RWPE2 (cell line): ENCODE results near the gene ORMDL1.

Experiments used
- ATAC-seq: fragments of 200-7000 bp; cut with Tn5 transposase; 3 replicates; pipeline ENCODE4 v1.9.1; 2021; ENCODE audit warnings: low read depth
- DNase-seq: peaks from one replicate; pipeline ENCODE4 v3.0.0-alpha.2; 2020; ENCODE audit warnings: low spot score
- H3K27ac ChIP-seq: fragments of 450-650 bp; 2 replicates; pipeline ENCODE4 v1.5.1; 2017; ENCODE audit warnings: mild to moderate bottlenecking; ENCODE audit not compliant: poor library complexity, severe bottlenecking
- H3K27me3 ChIP-seq: fragments of 250-450 bp; sonication (Bioruptor Pico); 2 replicates; pipeline ENCODE4 v1.5.1; 2021; ENCODE audit warnings: mild to moderate bottlenecking, moderate library complexity; ENCODE audit not compliant: insufficient read depth, poor library complexity, severe bottlenecking
- H3K36me3 ChIP-seq: fragments of 250-450 bp; sonication (Bioruptor Pico); 2 replicates; pipeline ENCODE4 v1.5.1; 2020; ENCODE audit warnings: low read depth, mild to moderate bottlenecking, moderate library complexity
- H3K4me1 ChIP-seq: fragments of 250-450 bp; sonication (Bioruptor Pico); 2 replicates; pipeline ENCODE4 v1.5.1; 2021; ENCODE audit warnings: mild to moderate bottlenecking, moderate library complexity; ENCODE audit not compliant: insufficient read depth, poor library complexity, severe bottlenecking
- H3K4me3 ChIP-seq: fragments of 250-450 bp; sonication (Bioruptor Pico); 2 replicates; pipeline ENCODE4 v1.5.1; 2021; ENCODE audit warnings: mild to moderate bottlenecking, moderate library complexity; ENCODE audit not compliant: severe bottlenecking
- H3K9me3 ChIP-seq: fragments of 250-450 bp; sonication (Bioruptor Pico); 2 replicates; pipeline ENCODE4 v1.5.1; 2021; ENCODE audit warnings: mild to moderate bottlenecking, moderate library complexity; ENCODE audit not compliant: severe bottlenecking
- CTCF ChIP-seq: fragments of 450-650 bp; IDR thresholded peaks from one replicate; pipeline ENCODE4 v1.5.1; 2017; ENCODE audit warnings: mild to moderate bottlenecking, moderate library complexity; ENCODE audit not compliant: poor library complexity, severe bottlenecking

The ORMDL1 gene

DNA sequence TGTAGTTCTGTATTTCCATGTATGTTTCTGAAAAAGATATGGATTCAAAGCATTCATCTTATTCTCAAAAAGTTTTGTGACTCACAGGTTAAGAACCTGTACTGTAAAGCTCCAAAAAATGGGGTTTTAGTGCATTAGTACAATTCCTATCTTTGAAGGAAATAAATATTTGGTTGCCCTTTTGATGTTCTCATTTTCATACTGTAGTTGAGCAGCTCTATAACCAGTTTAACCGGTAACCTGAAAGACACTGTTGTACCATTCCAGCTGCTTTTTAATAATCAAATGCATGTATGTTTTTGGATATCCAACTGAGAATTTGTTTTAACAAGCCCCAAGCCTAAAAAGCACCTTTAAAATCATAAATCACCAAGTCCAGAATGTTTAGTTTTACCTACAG is 11.9 kb downstream of the ORMDL1 start:
- no peak overlapping the region for H3K4me3 ChIP-seq
- DNase-seq (no peak), ATAC-seq (no peak)
- H3K27me3 ChIP-seq: no peaks in the 10 kb centered on the region
- H3K4me1 ChIP-seq: no peaks in the 10 kb centered on the region
- no peaks in the 10 kb centered on the region for H3K9me3 ChIP-seq
- H3K27ac ChIP-seq: no peak overlapping the region
- no peak for TF ChIP-seq CTCF
- H3K36me3 ChIP-seq: peaks cover 88% of the 10 kb centered on the region

- no peak for ATAC-seq
- no peak for TF ChIP-seq CTCF
- no peak for DNase-seq
- Histone ChIP-seq H3K4me1 (no peaks in the 10 kb centered on the region), H3K9me3 (no peaks in the 10 kb centered on the region), H3K4me3 (no peak overlapping the region), H3K27ac (no peak overlapping the region), H3K27me3 (no peaks in the 10 kb centered on the region), H3K36me3 (peaks cover 80% of the 10 kb centered on the region)
These were observed 13.4 kb downstream of the ORMDL1 start for GRCh38 chr2:189770590-189771322.

DNA sequence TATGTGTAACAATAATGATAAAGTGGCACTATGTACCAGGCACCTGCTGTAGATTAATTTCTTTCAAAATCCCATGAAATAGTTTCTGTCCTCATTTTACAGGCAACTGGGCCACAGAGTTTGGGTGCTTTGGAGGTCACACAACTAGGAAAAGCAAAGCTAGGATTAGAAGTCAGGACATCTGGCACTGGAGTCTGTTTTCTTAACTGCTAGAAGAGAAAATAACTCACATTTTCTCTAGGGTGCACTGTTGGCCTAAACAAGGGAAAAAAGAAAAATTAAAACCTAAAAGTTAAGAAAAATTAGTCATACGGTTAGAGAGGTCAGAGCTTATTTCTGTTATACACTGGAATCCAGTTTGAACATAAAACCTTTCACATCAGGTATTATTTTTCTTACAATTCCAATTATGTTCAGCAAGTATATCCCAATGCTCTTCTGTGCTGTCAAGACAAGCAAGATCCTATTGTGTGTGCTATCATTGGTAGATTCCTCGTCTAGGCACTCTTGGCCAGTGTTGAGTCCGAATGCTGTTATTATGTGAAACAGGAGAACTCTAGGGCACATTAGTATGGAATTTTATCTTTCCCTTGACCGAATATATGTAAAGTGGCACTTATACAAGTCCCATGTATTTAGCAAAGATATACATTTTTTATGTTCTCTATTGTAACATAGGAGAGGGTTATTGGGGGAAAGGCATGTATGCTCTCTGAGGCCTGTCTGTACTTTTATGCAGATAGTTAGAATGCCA is 20.1 kb downstream of the ORMDL1 start:
- H3K4me1 ChIP-seq: peaks cover 7% of the 10 kb centered on the region
- no peak for ATAC-seq
- H3K36me3 ChIP-seq: peaks cover 35% of the 10 kb centered on the region
- peak overlapping the region; percentile 66 for H3K4me3 ChIP-seq
- TF ChIP-seq CTCF: no peak
- no peak overlapping the region for H3K27ac ChIP-seq
- H3K9me3 ChIP-seq: no peaks in the 10 kb centered on the region
- no peak for DNase-seq
- no peaks in the 10 kb centered on the region for H3K27me3 ChIP-seq

DNA sequence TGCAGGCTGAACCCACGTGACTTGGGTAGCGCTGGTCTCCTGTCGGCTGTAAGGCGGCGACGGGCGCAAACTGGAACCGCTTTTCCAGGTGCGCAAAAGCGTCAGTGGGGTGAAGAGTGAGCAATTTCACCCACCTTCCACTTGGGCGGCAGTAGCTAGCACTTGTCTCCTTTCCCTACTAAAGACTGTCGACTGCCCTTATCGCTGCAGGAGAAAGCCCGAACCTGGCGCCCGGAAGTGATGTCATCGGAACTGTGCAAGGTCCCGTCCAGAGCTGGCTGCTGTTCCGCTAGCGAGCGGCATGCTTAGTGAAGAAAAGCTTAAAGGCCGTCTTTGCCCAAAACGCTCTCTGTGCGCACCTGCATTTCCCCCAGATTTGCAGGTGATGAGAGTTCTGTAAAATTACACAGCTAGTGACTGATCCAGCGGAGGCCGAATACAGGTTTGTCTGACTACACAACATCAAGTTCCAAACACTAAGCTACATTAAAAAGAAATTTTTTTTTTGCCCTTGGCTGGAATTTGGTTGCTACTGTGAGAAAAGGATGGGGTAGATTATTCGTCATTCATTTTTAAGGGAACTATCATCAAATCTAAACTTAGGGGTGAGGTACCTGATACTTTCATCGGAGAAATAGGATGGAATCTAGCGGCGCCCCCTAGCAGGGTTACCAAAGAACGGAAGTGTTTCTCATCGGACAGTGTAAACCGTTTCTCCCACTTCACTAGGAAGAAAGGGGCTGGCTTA is 21.4 kb downstream of the ORMDL1 start, which contains the start of gene OSGEPL1:
OSGEPL1 (minus strand) TSS at position 242 of the 748 bp plus-strand sequence. CDS start 1,152 bp downstream, outside the sequence.
- Histone ChIP-seq H3K9me3 (no peaks in the 10 kb centered on the region), H3K27me3 (no peaks in the 10 kb centered on the region), H3K36me3 (peaks cover 24% of the 10 kb centered on the region), H3K4me3 (peak within 1 kb of the TSS; percentile 66), H3K4me1 (peaks cover 7% of the 10 kb centered on the region), H3K27ac (peak within 1 kb of the TSS; percentile 83)
- peak; percentile 96 for ATAC-seq
- DNase-seq: peak; percentile 94
- peak; percentile 78 for TF ChIP-seq CTCF
